HEK293 (cell line): ENCODE measurements around the gene POLD1.

Source experiments
- CTCF ChIP-seq: fragments of 450-650 bp; formaldehyde crosslinking; IDR thresholded peaks from 2 replicates; pipeline ENCODE4 v1.5.1; 2016; ENCODE audit warnings: missing biosample characterization, missing genetic modification characterization
- ELK4 ChIP-seq: IDR thresholded peaks from 2 replicates; pipeline ENCODE4 v1.6.1; 2011; ENCODE audit warnings: mild to moderate bottlenecking, low read depth, low read length, borderline replicate concordance
- FEZF1 ChIP-seq: fragments of 450-650 bp; formaldehyde crosslinking; IDR thresholded peaks from 2 replicates; pipeline ENCODE4 v1.5.1; 2016; ENCODE audit warnings: missing biosample characterization, missing genetic modification characterization
- GLIS1 ChIP-seq: fragments of 450-650 bp; formaldehyde crosslinking; IDR thresholded peaks from 2 replicates; pipeline ENCODE4 v1.5.1; 2016; ENCODE audit warnings: missing biosample characterization, missing genetic modification characterization
- MEIS1 ChIP-seq: sonication (generic); formaldehyde crosslinking; IDR thresholded peaks from 2 replicates; pipeline ENCODE4 v1.8.1; 2022; ENCODE audit warnings: missing genetic modification reagents, mild to moderate bottlenecking, borderline replicate concordance
- OSR2 ChIP-seq: fragments of 450-650 bp; formaldehyde crosslinking; IDR thresholded peaks from 2 replicates; pipeline ENCODE4 v1.5.1; 2016; ENCODE audit warnings: missing biosample characterization, missing genetic modification characterization
- OVOL3 ChIP-seq: fragments of 450-650 bp; formaldehyde crosslinking; IDR thresholded peaks from 2 replicates; pipeline ENCODE4 v1.5.1; 2016; ENCODE audit warnings: missing biosample characterization, missing genetic modification characterization
- PBX3 ChIP-seq: sonication (generic); formaldehyde crosslinking; IDR thresholded peaks from 2 replicates; pipeline ENCODE4 v1.8.1; 2022; ENCODE audit warnings: mild to moderate bottlenecking, moderate library complexity, missing genetic modification reagents
- SCRT2 ChIP-seq: fragments of 450-650 bp; formaldehyde crosslinking; IDR thresholded peaks from 2 replicates; pipeline ENCODE4 v1.5.1; 2016; ENCODE audit warnings: missing biosample characterization, missing genetic modification characterization
- TRIM28 ChIP-seq: IDR thresholded peaks from 2 replicates; pipeline ENCODE4 v1.6.1; 2011; ENCODE audit warnings: low read length, control low read depth, borderline replicate concordance
- YY2 ChIP-seq: fragments of 450-650 bp; formaldehyde crosslinking; IDR thresholded peaks from 2 replicates; pipeline ENCODE4 v1.5.1; 2016; ENCODE audit warnings: missing biosample characterization, missing genetic modification characterization
- ZBTB6 ChIP-seq: fragments of 450-650 bp; formaldehyde crosslinking; IDR thresholded peaks from 2 replicates; pipeline ENCODE4 v1.5.1; 2017; ENCODE audit warnings: missing biosample characterization, missing genetic modification characterization
- ZNF138 ChIP-seq: fragments of 450-650 bp; formaldehyde crosslinking; IDR thresholded peaks from 2 replicates; pipeline ENCODE4 v1.5.1; 2016; ENCODE audit warnings: missing biosample characterization, missing genetic modification characterization, borderline replicate concordance
- ZNF214 ChIP-seq: fragments of 450-650 bp; formaldehyde crosslinking; IDR thresholded peaks from 2 replicates; pipeline ENCODE4 v1.5.1; 2017; ENCODE audit warnings: missing biosample characterization, mild to moderate bottlenecking, missing genetic modification characterization, borderline replicate concordance
- ZNF266 ChIP-seq: fragments of 450-650 bp; formaldehyde crosslinking; IDR thresholded peaks from 2 replicates; pipeline ENCODE4 v1.5.1; 2016; ENCODE audit warnings: missing biosample characterization, missing genetic modification characterization, low read depth
- ZNF335 ChIP-seq: fragments of 450-650 bp; formaldehyde crosslinking; conservative IDR thresholded peaks from 2 replicates; pipeline ENCODE4 v1.5.1; 2016; ENCODE audit warnings: missing biosample characterization, missing genetic modification characterization
- ZNF341 ChIP-seq: fragments of 450-650 bp; formaldehyde crosslinking; IDR thresholded peaks from 2 replicates; pipeline ENCODE4; 2016; ENCODE audit warnings: low read depth, missing biosample characterization, missing genetic modification characterization
- ZNF354C ChIP-seq: fragments of 450-650 bp; formaldehyde crosslinking; IDR thresholded peaks from 2 replicates; pipeline ENCODE4 v1.5.1; 2016; ENCODE audit warnings: missing biosample characterization, missing genetic modification characterization, low read depth, borderline replicate concordance
- ZNF362 ChIP-seq: fragments of 450-650 bp; formaldehyde crosslinking; IDR thresholded peaks from 2 replicates; pipeline ENCODE4 v1.5.1; 2016; ENCODE audit warnings: missing biosample characterization, missing genetic modification characterization
- ZNF366 ChIP-seq: fragments of 450-650 bp; formaldehyde crosslinking; conservative IDR thresholded peaks from 2 replicates; pipeline ENCODE4 v1.5.1; 2016; ENCODE audit warnings: missing biosample characterization, missing genetic modification characterization
- ZNF423 ChIP-seq: fragments of 450-650 bp; formaldehyde crosslinking; IDR thresholded peaks from 2 replicates; pipeline ENCODE4 v1.5.1; 2016; ENCODE audit warnings: missing biosample characterization, missing genetic modification characterization
- ZNF433 ChIP-seq: fragments of 450-650 bp; formaldehyde crosslinking; IDR thresholded peaks from 2 replicates; pipeline ENCODE4 v1.5.1; 2016; ENCODE audit warnings: missing biosample characterization, missing genetic modification characterization, low read depth
- ZNF510 ChIP-seq: fragments of 450-650 bp; formaldehyde crosslinking; IDR thresholded peaks from 2 replicates; pipeline ENCODE4 v1.5.1; 2018; ENCODE audit warnings: mild to moderate bottlenecking, missing genetic modification characterization, missing biosample characterization; ENCODE audit not compliant: insufficient replicate concordance
- ZNF514 ChIP-seq: fragments of 450-650 bp; formaldehyde crosslinking; IDR thresholded peaks from 2 replicates; pipeline ENCODE4 v1.5.1; 2016; ENCODE audit warnings: missing biosample characterization, missing genetic modification characterization
- ZNF571 ChIP-seq: fragments of 450-650 bp; formaldehyde crosslinking; IDR thresholded peaks from 2 replicates; pipeline ENCODE4 v1.5.0; 2017; ENCODE audit warnings: missing biosample characterization, missing genetic modification characterization
- ZNF610 ChIP-seq: fragments of 450-650 bp; formaldehyde crosslinking; IDR thresholded peaks from 2 replicates; pipeline ENCODE4 v1.5.1; 2016; ENCODE audit warnings: missing biosample characterization, missing genetic modification characterization, borderline replicate concordance
- ZNF629 ChIP-seq: fragments of 450-650 bp; formaldehyde crosslinking; IDR thresholded peaks from 2 replicates; pipeline ENCODE4 v1.5.1; 2017; ENCODE audit warnings: missing biosample characterization, missing genetic modification characterization
- ZNF654 ChIP-seq: fragments of 450-650 bp; formaldehyde crosslinking; IDR thresholded peaks from 2 replicates; pipeline ENCODE4 v1.5.1; 2016; ENCODE audit warnings: low read depth, missing biosample characterization, missing genetic modification characterization
- ZNF660 ChIP-seq: fragments of 450-650 bp; IDR thresholded peaks from 2 replicates; pipeline ENCODE4 v1.5.1; 2018; ENCODE audit warnings: missing biosample characterization, mild to moderate bottlenecking, missing genetic modification characterization
- ZNF670 ChIP-seq: fragments of 450-650 bp; formaldehyde crosslinking; IDR thresholded peaks from 2 replicates; pipeline ENCODE4 v1.5.1; 2016; ENCODE audit warnings: missing biosample characterization, missing genetic modification characterization, low read depth
- ZNF707 ChIP-seq: fragments of 450-650 bp; formaldehyde crosslinking; IDR thresholded peaks from 2 replicates; pipeline ENCODE4 v1.5.1; 2016; ENCODE audit warnings: missing biosample characterization, missing genetic modification characterization
- ZNF785 ChIP-seq: fragments of 450-650 bp; formaldehyde crosslinking; IDR thresholded peaks from 2 replicates; pipeline ENCODE4 v1.5.1; 2016; ENCODE audit warnings: missing biosample characterization, missing genetic modification characterization
- ZNF837 ChIP-seq: fragments of 450-650 bp; formaldehyde crosslinking; IDR thresholded peaks from 2 replicates; pipeline ENCODE4 v1.5.1; 2016; ENCODE audit warnings: missing biosample characterization, missing genetic modification characterization
- ZSCAN18 ChIP-seq: fragments of 450-650 bp; formaldehyde crosslinking; IDR thresholded peaks from 2 replicates; pipeline ENCODE4 v1.5.1; 2016; ENCODE audit warnings: missing biosample characterization, missing genetic modification characterization

Gene POLD1

GRCh38 chr19:50461066-50461875 is 77.1 kb downstream of the POLD1 start (continued):
- TF ChIP-seq ZNF266 (tag by site-specific recombination) (no peak), ZNF785 (tag by site-specific recombination) (no peak), ZNF335 (no peak), YY2 (no peak), ZSCAN18 (tag by site-specific recombination) (no peak), ZNF670 (no peak), TRIM28 (no peak), SCRT2 (tag by site-specific recombination) (peak; percentile 92), ZNF362 (tag by site-specific recombination) (peak; percentile 83), OSR2 (tag by site-specific recombination) (no peak), ZNF707 (tag by site-specific recombination) (no peak), ZNF837 (tag by site-specific recombination) (no peak), ZNF629 (tag by site-specific recombination) (no peak), OVOL3 (tag by site-specific recombination) (no peak), ZNF660 (no peak), MEIS1 (no peak), FEZF1 (0 out of 2 replicates have a peak, but pooled peaks have one; percentile 6), ZNF354C (tag by site-specific recombination) (no peak), ELK4 (no peak), ZNF514 (tag by site-specific recombination) (no peak), ZNF571 (no peak), ZNF654 (tag by site-specific recombination) (peak; percentile 66), ZNF610 (tag by site-specific recombination) (no peak), PBX3 (peak; percentile 58; the same call in 1 of the 2 replicates), GLIS1 (peak; percentile 28; the same call in 1 of the 2 replicates), ZNF214 (tag by site-specific recombination) (no peak), ZBTB6 (tag by site-specific recombination) (no peak), ZNF366 (tag by site-specific recombination) (peak; percentile 51), ZNF433 (tag by site-specific recombination) (no peak), CTCF (tag by site-specific recombination) (peak; percentile 87), ZNF341 (tag by site-specific recombination) (no peak), ZNF138 (tag by site-specific recombination) (no peak), ZNF510 (tag by site-specific recombination) (no peak), ZNF423 (tag by site-specific recombination) (no peak)
